Daoy (cell line): ENCODE data around the gene C1orf226. TPM values are rescaled to one million over a fixed set of nuclear protein-coding genes. Genes with fewer than 3 reads are reported as not detected.

ENCODE experiments used
- DNase-seq: peaks from one replicate; pipeline ENCODE4 v3.0.0-alpha.2; 2015; ENCODE audit warnings: low read depth
- total RNA-seq: library from RNA; depleted of rRNA; stranded (reverse); fragments of >200 nt; shearing (Covaris generic); gene quantifications from 2 replicates; pipeline ENCODE4 v1.2.3, GENCODE V29; 2014

The C1orf226 gene
- total RNA-seq, 1 experiment from 2014 or later = 2.5 TPM

- DNase-seq = no peak
Observed at GRCh38 chr1:162365284-162366020, 16.1 kb upstream of the C1orf226 start.

GRCh38 chr1:162366149-162366548 is 15.4 kb upstream of the C1orf226 start:
- DNase-seq = no peak

GRCh38 chr1:162366671-162367070 is 14.9 kb upstream of the C1orf226 start:
- DNase-seq = no peak

- DNase-seq = no peak
Observed at GRCh38 chr1:162367073-162367472, 14.5 kb upstream of the C1orf226 start.

GRCh38 chr1:162367772-162368171 is 13.8 kb upstream of the C1orf226 start:
- DNase-seq = no peak

GRCh38 chr1:162368451-162368850 is 13.1 kb upstream of the C1orf226 start:
- no peak for DNase-seq

- no peak for DNase-seq
Observed at GRCh38 chr1:162369571-162369970, 12.0 kb upstream of the C1orf226 start.

GRCh38 chr1:162370161-162370560 is 11.4 kb upstream of the C1orf226 start:
- no peak for DNase-seq

- DNase-seq = no peak
Observed at GRCh38 chr1:162370721-162371120, 10.8 kb upstream of the C1orf226 start.

- no peak for DNase-seq
Observed at GRCh38 chr1:162371611-162372010, 9.9 kb upstream of the C1orf226 start.

GRCh38 chr1:162372159-162373071 is 9.1 kb upstream of the C1orf226 start:
- DNase-seq = no peak

GRCh38 chr1:162373072-162373427 is 8.5 kb upstream of the C1orf226 start:
- no peak for DNase-seq

GRCh38 chr1:162373541-162374260 is 7.8 kb upstream of the C1orf226 start:
- no peak for DNase-seq

GRCh38 chr1:162374406-162374805 is 7.1 kb upstream of the C1orf226 start:
- DNase-seq = no peak

GRCh38 chr1:162375463-162375862 is 6.1 kb upstream of the C1orf226 start:
- DNase-seq = no peak

GRCh38 chr1:162376691-162377090 is 4.8 kb upstream of the C1orf226 start, which contains the start of gene SPATA46:
SPATA46 (minus strand) TSS chr1:162376854; CDS start chr1:162376790, 64 bp downstream.
- no peak for DNase-seq

GRCh38 chr1:162380061-162380846 is 1.3 kb upstream of the C1orf226 start:
- DNase-seq = peak; percentile 17

GRCh38 chr1:162381941-162382750 is 618 bp downstream of the C1orf226 start:
- no peak for DNase-seq

GRCh38 chr1:162383091-162383490 is 1.6 kb downstream of the C1orf226 start:
- no peak for DNase-seq

- DNase-seq = no peak
Observed at GRCh38 chr1:162383516-162383915, 2.0 kb downstream of the C1orf226 start.

- no peak for DNase-seq
Observed at GRCh38 chr1:162384116-162384515, 2.6 kb downstream of the C1orf226 start.
